Inferior parietal cortex (tissue), 1 donor: ENCODE results near the gene NTHL1.

ENCODE experiments used
- DNase-seq: peaks from one replicate; pipeline ENCODE4 v3.0.0-alpha.2; 2016; ENCODE audit errors: extremely low spot score

NTHL1 gene

GRCh38 chr16:1992704-1993317 is 54.8 kb downstream of the NTHL1 start:
- DNase-seq: no peak

GRCh38 chr16:1991948-1992703 is 55.5 kb downstream of the NTHL1 start:
- peak; percentile 69 for DNase-seq

GRCh38 chr16:1991588-1991947 is 56.1 kb downstream of the NTHL1 start:
- no peak for DNase-seq

DNA sequence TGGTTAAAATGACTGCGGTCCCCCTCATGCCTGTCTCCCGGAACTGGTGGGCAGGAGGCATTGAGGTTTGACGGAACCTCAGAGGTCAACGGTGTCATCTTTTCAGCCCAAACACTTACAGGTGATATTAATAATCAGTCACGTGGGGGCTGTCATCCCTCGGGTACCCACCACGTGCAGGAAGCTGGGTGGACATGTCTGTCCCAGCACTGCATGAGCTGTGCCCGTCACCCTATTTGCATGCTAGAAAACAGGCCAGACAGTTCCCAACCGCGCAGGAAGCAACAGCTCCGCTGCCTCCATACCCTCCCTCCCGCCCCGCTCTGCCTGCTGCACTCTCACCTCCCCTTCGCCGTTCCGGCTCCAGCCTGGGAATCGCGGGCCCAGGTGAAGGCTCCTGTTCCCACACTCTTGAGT is 56.5 kb downstream of the NTHL1 start:
- DNase-seq: no peak

DNA sequence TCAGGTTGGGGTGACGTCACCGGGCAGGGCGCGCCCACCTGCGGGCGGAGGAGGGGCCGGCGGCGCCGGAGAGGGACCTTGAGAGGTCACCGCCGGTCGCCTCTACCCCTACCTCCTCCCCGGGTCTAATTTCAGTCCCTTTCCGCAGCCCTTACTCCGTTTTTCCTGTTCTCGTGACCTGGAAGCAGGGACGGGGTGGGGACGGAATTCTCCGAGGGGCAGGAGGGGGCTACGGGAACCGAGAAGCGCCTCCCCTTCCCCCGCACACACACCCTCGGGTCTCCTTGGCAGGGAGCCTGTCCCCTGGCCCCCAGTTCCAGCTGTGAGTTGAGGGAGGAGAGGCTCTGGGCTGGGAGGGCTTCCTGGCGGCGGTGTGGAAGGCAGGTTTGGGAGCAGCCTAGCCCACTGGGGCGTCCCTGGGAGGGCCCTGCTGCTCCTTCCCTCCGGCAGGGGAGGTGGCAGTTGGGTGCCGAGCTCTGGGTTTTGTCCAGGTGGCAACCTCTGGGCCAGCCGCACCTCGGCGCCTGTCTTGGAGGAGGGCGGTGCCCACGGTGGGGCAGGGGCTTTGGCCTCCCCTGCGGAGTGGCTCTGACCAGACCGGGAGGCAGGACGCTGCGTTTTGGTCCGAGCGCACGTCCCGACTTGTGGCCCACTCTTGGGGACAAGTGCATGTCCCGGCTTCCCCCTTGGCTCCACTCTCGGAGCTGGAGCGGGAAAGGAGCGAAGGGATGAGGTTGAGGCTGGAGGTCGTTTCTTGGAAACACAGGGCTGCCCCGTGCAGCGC is 57.1 kb downstream of the NTHL1 start:
- no peak for DNase-seq

DNA sequence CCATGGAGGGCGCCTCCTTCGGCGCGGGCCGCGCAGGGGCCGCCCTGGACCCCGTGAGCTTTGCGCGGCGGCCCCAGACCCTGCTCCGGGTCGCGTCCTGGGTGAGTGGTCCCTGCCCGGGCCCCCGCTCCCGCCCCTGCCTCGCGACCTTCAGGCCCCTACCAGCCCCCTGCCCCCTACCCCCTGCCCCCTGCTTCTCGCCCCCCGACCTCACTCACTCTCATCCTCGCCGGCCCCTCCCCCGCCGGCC is 57.6 kb downstream of the NTHL1 start:
- no peak for DNase-seq
